Activated CD8-positive, alpha-beta memory T cell treated with anti-CD3 and anti-CD28 coated beads for 48 hours (primary cell): Measurements from ENCODE around the gene EEPD1.
"Not testable (repeated sequence)": the region's sequence is repeated elsewhere in the genome, so short reads cannot be mapped to it uniquely, and the experiment has no call there.

Source experiments
- DNase-seq, 3 experiments: peaks; one replicate each; pipeline ENCODE4 v3.0.0-alpha.2; 2020; ENCODE audit warnings: low read depth in 2 of 3, low spot score in 2 of 3

The EEPD1 gene

DNA sequence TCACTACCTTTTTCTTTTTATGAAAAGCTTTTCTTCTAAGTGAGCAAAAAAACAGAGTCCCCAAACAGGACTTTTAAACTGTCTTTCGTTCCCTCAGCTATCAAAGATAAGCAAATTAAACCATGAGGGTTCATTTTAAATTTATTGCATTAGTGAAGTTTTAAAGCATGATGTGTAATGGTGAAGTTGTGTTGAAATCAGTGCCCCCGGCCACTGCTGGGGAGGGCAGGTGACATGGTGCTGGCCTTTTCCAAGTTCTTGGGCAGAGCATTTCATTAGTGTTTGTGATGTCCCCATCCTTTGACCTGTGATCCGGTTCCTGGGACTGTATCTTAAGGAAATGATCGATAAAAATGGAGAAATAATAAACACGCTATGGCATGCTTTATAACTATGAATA, 96.0 kb downstream of the EEPD1 start:
- DNase-seq = no peak

GRCh38 chr7:36253699-36254098, 100.6 kb downstream of the EEPD1 start:
- DNase-seq = no peak

DNA sequence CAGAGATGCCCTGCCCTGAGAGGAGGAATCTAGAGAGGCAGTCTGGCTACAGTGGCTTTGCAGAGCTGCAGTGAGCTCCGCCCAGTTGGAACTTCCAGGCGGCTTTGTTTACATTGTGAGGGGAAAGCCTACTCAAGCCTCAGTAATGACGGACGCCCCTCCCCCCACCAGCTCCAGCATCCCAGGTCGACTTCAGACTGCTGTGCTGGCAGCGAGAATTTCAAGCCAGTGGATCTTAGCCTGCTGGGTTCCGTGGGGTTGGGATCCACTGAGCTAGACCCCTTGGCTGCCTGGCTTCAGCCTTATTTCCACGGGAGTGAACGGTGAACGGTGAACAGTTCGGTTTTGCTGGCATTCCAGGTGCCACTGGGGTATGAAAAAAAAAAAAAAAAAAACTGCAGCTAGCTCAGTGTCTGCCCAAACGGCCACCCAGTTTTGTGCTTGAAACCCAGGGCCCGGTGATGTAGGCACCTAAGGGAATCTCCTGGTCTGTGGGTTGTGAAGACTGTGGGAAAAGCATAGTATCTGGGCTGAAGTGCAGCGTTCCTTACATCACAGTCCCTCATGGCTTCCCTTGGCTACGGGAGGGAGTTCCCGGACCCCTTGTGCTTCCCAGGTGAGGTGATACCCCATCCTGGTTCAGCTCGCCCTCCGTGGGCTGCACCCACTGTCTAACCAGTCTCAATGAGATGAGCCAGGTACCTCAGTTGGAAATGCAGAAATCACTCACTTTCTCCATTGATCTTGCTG, 105.6 kb downstream of the EEPD1 start:
- not testable (repeated sequence) for DNase-seq

DNA sequence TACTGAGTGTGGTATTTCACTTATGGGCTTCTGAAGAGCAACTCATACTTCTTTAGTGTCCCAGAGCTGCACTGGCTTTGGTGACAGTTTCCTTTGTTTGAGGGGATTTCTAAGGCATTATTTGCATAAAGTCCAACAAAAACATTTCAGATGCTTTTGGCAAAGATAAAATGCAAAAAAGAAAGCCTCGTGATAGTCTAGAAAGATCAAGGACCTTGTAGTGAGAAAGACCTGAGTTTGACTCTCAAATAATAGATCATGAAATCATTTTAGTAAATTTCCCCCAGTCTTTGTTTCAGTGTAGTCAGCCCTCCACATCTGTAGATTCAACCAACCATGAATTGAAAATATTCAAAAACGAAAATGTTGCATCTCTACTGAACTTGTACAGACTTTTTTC, 107.4 kb downstream of the EEPD1 start:
- no peak for DNase-seq

- DNase-seq = no peak
Observed at GRCh38 chr7:36261019-36261754, 108.1 kb downstream of the EEPD1 start.

- DNase-seq = no peak
Observed at GRCh38 chr7:36262309-36263094, 109.4 kb downstream of the EEPD1 start.

DNA sequence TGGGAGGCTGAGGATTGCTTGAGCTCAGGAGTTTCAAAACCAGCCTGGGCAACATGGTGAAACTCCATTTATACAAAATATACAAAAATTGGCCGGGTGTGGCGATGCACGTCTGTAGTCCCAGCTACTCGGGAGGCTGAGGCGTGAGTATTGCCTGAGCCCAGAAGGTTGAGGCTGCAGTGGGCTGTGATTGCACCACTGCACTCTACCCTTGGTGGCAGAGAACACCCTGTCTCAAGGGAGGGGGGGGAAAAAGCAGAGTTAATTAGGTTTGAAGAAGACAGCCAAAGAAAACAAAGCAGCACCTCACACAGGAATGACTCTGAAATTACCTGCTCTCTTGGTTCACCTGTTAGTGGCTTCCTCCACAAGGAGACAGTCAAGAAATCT, 110.0 kb downstream of the EEPD1 start:
- no peak for DNase-seq

DNA sequence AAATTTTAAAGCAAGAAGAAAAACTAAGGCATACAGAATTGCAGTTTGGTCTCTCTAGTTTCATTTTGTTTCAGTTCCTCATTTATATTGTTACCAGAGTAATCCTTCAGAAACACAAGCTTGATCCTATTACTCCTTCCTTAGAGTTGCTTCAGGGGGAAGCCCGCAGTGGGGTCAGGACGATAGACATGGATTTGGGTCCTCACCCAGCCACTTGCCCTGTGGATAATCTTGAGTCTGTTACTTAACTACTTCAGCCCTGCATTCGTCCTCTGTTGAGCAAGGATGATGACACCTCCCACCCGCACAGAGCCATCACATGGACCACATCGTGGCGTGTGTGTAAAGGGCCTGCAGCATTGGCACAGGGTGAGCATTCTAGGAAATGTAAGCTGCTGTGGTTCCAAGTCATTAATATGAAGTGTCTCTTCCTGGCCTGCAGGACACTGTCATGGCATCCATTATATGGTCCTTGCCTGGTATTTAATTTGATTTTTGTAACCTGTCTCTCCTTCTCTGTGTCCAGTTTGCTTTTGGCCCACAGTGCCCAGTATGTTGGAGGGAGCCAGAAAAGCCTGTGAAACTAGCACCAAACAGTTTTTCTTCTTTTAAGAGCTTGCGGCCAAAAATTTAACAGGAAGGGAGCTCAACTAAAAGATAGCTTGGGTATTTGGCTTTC, 111.2 kb downstream of the EEPD1 start:
- no peak for DNase-seq

GRCh38 chr7:36264913-36265516, 112.0 kb downstream of the EEPD1 start:
- no peak for DNase-seq

- DNase-seq = no peak
Observed at GRCh38 chr7:36265680-36266079, 112.6 kb downstream of the EEPD1 start.

- DNase-seq = no peak
Observed at GRCh38 chr7:36266190-36266589, 113.1 kb downstream of the EEPD1 start.

- no peak for DNase-seq
Observed at GRCh38 chr7:36266683-36267082, 113.6 kb downstream of the EEPD1 start.

DNA sequence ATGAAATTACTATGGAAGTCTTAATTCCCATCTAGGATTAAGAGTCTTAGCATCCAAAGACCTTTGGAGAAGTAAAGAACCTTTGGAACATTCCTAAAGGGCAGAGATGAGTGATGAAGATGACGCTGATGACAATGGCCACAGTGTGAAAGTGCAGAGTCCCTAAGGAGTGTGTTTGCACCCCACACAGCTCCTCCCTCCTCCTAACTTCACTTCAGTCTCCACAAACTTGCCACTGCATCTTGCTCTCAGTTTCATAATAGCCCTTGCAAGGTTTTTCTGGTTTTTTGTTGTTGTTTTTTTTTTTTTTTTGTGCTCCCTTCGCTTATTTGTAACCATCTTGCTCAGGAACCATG, 119.1 kb downstream of the EEPD1 start:
- no peak for DNase-seq

DNA sequence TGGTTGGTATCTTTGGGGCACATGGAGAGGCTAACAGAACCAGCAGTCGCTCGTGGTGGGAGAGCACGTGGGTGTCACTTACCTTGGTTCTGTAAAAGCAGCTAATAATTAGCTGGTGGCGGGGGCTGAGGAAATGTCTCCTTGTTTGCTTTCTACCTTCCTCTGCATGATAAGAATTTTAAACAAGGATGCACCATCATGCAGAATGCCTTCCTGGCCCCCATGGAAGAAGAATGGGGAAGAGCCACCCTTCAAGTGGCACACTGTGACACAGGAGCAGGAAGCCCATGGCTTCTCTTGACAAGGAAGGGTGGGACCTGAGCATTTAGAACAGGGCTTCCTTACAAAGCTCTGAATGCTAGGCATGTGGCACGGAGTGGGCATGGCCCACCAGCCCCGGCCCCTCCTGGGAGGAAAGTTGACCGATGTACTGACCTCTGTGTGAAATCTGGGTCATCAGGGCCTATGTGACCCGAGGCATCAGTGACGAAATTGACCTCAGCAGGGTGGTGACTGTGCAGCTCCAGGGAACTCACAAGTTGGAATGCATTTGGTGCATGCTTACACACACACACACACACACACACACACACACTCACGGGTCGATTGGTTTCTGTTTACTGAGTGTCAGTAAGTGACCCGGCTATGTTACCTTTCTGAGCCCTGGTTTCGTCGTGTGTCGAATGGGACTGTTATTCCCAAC, 119.7 kb downstream of the EEPD1 start:
- no peak for DNase-seq

- no peak for DNase-seq
Observed at GRCh38 chr7:36273836-36274235, 120.8 kb downstream of the EEPD1 start.

GRCh38 chr7:36275735-36276284, 122.8 kb downstream of the EEPD1 start:
- no peak for DNase-seq

GRCh38 chr7:36276428-36277248, 123.6 kb downstream of the EEPD1 start:
- no peak for DNase-seq

DNA sequence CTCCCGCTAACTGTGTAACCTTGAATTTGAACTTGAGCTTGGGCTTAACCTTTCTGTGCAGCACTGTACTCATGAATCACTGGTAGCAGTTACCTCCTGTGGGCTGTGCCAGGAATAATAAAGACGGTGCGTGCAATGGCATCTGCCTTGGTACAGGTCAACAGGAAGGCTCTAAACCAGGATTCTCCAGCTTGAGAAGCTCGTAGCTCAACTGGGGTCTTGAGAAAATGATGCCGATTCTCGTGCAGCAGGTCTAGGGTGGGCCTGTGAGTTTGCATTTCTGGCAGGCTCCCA, 124.1 kb downstream of the EEPD1 start:
- DNase-seq = no peak

DNA sequence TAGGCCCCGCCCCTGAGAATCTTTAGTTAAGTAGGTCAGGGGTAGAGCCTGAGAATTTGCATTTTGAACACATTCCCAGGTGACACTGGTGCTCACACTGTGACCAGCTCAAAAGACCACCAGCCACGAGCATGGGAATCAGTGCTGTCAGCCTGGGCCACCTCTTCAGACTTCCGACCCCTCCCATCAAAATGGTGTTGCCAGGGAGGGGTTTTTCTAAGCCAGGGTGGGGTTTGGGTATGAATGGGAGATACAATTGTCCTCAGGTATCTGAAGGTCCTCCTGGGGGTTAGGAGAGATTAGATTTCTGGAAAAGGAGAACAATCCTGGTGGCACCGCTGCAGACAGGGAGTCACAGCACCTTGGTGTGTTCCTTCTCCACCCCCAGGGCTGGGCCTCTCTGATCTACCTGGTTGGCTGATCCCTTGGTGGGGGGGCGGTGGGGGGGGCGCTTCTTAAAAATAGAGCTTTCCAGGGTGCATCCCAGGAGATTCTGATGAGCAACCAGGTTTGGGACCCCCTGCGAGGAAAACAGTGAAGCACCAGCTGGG, 125.1 kb downstream of the EEPD1 start:
- DNase-seq = no peak
